Measurements from ENCODE around the gene RHBDF1. TPM values are rescaled to one million over a fixed set of nuclear protein-coding genes. Genes with fewer than 3 reads are reported as not detected.

RHBDF1 gene
- total and polyA plus RNA-seq, 10 of the 15 experiments (the other 5 are each of a cell fraction or from before 2014, with no cell fraction given): 0.04 to 0.85 (median 0.36) TPM; not detected in 3

- TF ChIP-seq, protein P1, sequence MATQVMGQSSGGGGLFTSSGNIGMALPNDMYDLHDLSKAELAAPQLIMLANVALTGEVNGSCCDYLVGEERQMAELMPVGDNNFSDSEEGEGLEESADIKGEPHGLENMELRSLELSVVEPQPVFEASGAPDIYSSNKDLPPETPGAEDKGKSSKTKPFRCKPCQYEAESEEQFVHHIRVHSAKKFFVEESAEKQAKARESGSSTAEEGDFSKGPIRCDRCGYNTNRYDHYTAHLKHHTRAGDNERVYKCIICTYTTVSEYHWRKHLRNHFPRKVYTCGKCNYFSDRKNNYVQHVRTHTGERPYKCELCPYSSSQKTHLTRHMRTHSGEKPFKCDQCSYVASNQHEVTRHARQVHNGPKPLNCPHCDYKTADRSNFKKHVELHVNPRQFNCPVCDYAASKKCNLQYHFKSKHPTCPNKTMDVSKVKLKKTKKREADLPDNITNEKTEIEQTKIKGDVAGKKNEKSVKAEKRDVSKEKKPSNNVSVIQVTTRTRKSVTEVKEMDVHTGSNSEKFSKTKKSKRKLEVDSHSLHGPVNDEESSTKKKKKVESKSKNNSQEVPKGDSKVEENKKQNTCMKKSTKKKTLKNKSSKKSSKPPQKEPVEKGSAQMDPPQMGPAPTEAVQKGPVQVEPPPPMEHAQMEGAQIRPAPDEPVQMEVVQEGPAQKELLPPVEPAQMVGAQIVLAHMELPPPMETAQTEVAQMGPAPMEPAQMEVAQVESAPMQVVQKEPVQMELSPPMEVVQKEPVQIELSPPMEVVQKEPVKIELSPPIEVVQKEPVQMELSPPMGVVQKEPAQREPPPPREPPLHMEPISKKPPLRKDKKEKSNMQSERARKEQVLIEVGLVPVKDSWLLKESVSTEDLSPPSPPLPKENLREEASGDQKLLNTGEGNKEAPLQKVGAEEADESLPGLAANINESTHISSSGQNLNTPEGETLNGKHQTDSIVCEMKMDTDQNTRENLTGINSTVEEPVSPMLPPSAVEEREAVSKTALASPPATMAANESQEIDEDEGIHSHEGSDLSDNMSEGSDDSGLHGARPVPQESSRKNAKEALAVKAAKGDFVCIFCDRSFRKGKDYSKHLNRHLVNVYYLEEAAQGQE (IDR thresholded peaks at IDR 0.05; ENCODE audit: low read depth, low read length): no peak
- TF ChIP-seq, protein P2, sequence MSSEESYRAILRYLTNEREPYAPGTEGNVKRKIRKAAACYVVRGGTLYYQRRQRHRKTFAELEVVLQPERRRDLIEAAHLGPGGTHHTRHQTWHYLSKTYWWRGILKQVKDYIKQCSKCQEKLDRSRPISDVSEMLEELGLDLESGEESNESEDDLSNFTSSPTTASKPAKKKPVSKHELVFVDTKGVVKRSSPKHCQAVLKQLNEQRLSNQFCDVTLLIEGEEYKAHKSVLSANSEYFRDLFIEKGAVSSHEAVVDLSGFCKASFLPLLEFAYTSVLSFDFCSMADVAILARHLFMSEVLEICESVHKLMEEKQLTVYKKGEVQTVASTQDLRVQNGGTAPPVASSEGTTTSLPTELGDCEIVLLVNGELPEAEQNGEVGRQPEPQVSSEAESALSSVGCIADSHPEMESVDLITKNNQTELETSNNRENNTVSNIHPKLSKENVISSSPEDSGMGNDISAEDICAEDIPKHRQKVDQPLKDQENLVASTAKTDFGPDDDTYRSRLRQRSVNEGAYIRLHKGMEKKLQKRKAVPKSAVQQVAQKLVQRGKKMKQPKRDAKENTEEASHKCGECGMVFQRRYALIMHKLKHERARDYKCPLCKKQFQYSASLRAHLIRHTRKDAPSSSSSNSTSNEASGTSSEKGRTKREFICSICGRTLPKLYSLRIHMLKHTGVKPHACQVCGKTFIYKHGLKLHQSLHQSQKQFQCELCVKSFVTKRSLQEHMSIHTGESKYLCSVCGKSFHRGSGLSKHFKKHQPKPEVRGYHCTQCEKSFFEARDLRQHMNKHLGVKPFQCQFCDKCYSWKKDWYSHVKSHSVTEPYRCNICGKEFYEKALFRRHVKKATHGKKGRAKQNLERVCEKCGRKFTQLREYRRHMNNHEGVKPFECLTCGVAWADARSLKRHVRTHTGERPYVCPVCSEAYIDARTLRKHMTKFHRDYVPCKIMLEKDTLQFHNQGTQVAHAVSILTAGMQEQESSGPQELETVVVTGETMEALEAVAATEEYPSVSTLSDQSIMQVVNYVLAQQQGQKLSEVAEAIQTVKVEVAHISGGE (CRISPR knock-in tag; IDR thresholded peaks at IDR 0.05): no peak
- TF ChIP-seq FOXK2 (IDR thresholded peaks at IDR 0.05) (no peak), RELA (IDR thresholded peaks at IDR 0.05; ENCODE audit: borderline replicate concordance, partially characterized antibody) (no peak), YY1 (IDR thresholded peaks at IDR 0.05; ENCODE audit: low read depth, low read length) (no peak), PML (IDR thresholded peaks at IDR 0.05; ENCODE audit: low read length) (no peak), CEBPB (IDR thresholded peaks at IDR 0.05; ENCODE audit: borderline replicate concordance in 1 of 2, low read depth in 2 of 2, low read length in 2 of 2) (no peak), ASH2L (IDR thresholded peaks at IDR 0.05; ENCODE audit: borderline replicate concordance, low read depth) (no peak), EZH2 (IDR thresholded peaks at IDR 0.05; ENCODE audit: borderline replicate concordance, control insufficient read depth, low read depth, low read length) (0 out of 2 replicates have a peak, but pooled peaks have one; percentile 57), MYC (IDR thresholded peaks at IDR 0.05; ENCODE audit: insufficient read depth, insufficient read length, insufficient replicate concordance, low read length, severe bottlenecking) (no peak), IKZF2 (IDR thresholded peaks at IDR 0.05) (no peak), BACH1 (IDR thresholded peaks at IDR 0.05; ENCODE audit: borderline replicate concordance) (no peak)
- TF ChIP-seq, protein P3, sequence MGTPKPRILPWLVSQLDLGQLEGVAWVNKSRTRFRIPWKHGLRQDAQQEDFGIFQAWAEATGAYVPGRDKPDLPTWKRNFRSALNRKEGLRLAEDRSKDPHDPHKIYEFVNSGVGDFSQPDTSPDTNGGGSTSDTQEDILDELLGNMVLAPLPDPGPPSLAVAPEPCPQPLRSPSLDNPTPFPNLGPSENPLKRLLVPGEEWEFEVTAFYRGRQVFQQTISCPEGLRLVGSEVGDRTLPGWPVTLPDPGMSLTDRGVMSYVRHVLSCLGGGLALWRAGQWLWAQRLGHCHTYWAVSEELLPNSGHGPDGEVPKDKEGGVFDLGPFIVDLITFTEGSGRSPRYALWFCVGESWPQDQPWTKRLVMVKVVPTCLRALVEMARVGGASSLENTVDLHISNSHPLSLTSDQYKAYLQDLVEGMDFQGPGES (IDR thresholded peaks at IDR 0.05): no peak
Measured at GRCh38 chr16:72561-73548, at the start of gene RHBDF1 (continued).
